VCaP (cell line): Measurements from ENCODE around the gene RPL31.

Experiments used
- H3K27ac ChIP-seq: fragments of 450-650 bp; 2 replicates; pipeline ENCODE4 v1.5.1; 2017
- TF ChIP-seq, protein P1 (sequence below): fragments of 450-650 bp; conservative IDR thresholded peaks from 2 replicates; pipeline ENCODE4 v1.5.1; 2017; ENCODE audit warnings: mild to moderate bottlenecking, moderate library complexity

Gene RPL31

DNA sequence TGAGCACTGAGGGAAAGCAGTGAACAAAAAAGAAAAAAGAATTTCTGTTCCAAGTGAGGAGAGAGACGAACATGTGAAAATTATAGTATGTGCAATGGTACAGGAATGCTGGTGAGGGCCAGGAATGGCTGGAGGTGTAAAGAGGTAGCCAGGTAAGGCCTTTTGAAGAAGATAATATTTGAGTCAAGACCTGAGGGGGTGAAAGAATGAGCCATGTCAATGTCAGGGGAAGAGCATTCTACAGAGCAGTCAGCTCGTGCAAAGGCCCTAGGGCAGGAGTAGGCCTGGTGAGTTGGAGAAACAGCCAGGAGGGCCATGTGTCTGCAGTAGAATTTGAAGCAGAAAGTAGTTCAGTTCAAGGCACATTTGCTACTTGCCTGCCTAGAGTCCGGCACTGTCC is 12.4 kb upstream of the RPL31 start:
- TF ChIP-seq, protein P1, sequence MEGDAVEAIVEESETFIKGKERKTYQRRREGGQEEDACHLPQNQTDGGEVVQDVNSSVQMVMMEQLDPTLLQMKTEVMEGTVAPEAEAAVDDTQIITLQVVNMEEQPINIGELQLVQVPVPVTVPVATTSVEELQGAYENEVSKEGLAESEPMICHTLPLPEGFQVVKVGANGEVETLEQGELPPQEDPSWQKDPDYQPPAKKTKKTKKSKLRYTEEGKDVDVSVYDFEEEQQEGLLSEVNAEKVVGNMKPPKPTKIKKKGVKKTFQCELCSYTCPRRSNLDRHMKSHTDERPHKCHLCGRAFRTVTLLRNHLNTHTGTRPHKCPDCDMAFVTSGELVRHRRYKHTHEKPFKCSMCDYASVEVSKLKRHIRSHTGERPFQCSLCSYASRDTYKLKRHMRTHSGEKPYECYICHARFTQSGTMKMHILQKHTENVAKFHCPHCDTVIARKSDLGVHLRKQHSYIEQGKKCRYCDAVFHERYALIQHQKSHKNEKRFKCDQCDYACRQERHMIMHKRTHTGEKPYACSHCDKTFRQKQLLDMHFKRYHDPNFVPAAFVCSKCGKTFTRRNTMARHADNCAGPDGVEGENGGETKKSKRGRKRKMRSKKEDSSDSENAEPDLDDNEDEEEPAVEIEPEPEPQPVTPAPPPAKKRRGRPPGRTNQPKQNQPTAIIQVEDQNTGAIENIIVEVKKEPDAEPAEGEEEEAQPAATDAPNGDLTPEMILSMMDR, result no peak
- no peak overlapping the region for H3K27ac ChIP-seq

DNA sequence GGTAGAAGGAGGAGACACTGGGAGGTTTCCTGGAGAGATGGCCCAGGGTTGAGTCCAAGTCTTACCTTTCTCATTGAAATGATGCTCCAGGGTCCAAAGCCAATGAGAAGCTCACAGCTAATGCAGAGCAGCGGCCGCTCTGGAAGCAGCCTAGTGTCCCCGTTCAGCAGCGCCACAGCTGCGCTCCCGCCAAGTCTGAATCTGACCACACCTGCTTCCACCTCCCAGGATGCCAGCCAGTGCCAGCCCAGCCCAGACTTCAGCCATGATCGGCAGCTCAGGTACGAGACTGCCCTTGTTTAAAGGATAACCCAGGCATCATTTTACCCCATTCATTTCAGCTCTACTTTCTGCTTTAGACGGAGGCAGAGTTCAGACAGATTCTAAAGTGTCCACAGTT is 11.9 kb upstream of the RPL31 start:
- no peak overlapping the region for H3K27ac ChIP-seq
- TF ChIP-seq, protein P1, result no peak

DNA sequence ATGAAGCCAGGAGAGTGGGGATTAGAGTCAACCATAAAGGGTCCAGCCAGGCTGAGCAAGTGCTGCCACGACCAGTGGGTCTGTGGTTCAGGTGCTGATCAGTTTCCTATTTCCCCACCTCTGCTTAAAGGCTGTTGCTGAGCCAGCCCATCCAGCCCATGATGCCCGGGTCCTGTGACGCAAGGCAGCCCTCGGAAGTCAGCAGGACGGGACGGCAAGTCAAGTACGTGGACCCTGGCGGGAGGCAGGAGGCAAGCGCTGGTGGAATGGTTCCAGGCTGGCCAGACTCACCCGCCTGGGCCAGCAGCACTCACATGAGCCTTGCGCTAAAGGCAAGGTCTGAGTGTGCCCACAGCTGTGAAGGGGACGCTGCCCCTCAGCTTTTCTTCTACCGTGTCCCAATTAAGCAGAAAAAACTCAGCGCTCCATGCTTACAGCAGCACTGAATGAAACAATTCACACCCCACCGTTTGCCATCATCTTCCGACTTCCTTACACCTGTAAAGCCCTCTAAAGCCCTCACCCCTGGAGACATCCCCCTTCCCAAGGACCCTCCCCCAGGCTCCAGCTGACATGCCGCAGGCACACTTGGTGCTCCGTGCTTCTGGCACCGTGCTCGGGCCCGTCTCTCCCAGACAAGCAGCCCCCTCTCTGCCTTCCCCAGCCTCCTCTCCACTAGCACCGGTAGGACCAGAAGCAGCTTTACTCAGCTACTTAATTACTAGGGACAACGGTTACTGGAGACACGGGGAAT is 11.3 kb upstream of the RPL31 start:
- TF ChIP-seq, protein P1, result no peak
- H3K27ac ChIP-seq, result no peak overlapping the region

DNA sequence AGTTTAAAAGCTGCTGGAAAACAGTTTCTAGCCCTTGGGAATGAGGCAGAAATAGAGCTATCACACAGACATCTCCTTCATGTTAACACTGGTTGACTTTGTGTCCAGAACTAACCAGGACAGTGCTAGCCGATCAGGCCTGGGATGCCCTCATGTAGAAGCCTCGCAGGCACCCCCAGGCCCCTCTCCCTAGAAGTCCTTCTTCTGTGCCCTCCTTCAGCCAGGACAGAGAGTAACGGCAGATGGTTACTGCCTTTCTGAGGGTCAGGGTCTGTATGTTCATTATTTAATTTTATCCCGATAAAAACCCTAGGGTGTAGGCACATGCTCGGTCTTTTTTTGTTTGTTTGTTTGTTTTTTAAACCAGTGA is 10.7 kb upstream of the RPL31 start:
- TF ChIP-seq, protein P1, result no peak
- H3K27ac ChIP-seq, result no peak overlapping the region

DNA sequence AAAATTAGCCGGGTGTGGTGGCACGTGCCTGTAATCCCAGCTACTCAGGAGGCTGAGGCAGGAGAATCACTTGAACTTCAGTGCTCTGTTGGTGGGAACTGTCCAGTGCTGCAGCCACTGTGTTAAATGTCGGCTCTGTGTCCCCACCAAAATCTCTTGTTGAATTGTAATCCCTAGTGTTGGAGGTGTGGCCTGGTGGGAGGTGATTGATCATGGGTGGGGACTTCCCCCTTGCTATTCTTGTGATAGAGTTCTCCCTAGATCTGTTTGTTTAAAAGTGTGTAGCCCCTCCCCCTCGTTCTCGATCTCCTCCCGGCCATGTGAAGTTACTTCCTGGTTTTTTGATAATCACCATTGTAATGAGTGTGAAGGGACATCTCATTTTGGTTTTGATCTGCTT is 9.8 kb upstream of the RPL31 start:
- H3K27ac ChIP-seq, result no peak overlapping the region
- TF ChIP-seq, protein P1, result no peak

DNA sequence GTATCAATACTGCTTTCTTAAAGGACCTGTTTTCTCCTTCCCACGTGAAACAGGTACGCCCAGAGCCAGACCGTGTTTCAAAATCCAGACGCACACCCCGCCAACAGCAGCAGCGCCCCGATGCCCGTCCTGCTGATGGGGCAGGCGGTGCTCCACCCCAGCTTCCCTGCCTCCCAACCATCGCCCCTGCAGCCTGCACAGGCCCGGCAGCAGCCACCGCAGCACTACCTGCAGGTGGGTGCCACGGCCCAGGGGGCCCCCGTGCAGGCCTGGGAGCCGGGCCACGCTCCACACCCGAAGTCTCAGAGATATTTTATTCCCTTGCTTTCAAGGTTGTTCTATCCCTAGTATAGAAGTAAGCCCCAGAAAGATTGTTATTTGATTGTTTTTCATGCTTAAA is 8.8 kb upstream of the RPL31 start:
- TF ChIP-seq, protein P1, result no peak
- H3K27ac ChIP-seq, result no peak overlapping the region

DNA sequence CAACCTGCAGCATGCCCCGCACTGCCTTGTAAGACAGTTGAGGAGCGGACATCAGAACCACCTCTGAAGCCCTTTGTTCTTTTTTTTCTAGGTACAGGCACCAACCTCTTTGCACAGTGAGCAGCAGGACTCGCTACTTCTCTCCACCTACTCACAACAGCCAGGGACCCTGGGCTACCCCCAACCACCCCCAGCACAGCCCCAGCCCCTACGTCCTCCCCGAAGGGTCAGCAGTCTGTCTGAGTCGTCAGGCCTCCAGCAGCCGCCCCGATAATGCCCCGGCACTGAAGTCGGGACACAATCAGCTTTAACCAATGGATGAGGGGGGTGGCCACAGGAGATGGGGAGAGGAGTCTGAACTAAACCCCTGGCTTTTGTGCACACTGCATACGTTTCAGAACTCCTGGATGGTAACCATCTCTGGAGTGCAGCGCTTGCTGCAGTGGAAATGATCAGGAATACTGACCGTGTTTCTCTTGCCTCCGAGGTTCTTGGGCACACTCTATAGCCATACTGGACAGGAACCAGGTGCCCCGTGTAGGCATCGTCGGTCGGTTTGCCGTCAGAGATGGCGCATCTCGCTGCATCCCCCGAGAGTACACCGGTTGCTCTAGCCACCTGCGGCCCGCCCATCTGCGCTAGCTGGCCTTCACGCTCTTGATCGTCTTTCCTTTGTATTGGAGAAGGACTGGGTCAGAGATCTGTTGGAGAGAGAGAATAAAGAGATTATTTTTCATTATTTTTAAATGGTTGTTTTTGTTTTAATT is 6.6 kb upstream of the RPL31 start:
- TF ChIP-seq, protein P1, result no peak
- H3K27ac ChIP-seq, result no peak overlapping the region
